C4-2B (cell line): ENCODE results near the gene MARF1.

Source experiments
- ZFX ChIP-seq: fragments of 450-650 bp; IDR thresholded peaks from 2 replicates; pipeline ENCODE4 v1.6.1; 2017
- TF ChIP-seq, protein P1 (sequence below): fragments of 450-650 bp; conservative IDR thresholded peaks from 2 replicates; pipeline ENCODE4 v1.5.1; 2017; ENCODE audit warnings: mild to moderate bottlenecking

DNA sequence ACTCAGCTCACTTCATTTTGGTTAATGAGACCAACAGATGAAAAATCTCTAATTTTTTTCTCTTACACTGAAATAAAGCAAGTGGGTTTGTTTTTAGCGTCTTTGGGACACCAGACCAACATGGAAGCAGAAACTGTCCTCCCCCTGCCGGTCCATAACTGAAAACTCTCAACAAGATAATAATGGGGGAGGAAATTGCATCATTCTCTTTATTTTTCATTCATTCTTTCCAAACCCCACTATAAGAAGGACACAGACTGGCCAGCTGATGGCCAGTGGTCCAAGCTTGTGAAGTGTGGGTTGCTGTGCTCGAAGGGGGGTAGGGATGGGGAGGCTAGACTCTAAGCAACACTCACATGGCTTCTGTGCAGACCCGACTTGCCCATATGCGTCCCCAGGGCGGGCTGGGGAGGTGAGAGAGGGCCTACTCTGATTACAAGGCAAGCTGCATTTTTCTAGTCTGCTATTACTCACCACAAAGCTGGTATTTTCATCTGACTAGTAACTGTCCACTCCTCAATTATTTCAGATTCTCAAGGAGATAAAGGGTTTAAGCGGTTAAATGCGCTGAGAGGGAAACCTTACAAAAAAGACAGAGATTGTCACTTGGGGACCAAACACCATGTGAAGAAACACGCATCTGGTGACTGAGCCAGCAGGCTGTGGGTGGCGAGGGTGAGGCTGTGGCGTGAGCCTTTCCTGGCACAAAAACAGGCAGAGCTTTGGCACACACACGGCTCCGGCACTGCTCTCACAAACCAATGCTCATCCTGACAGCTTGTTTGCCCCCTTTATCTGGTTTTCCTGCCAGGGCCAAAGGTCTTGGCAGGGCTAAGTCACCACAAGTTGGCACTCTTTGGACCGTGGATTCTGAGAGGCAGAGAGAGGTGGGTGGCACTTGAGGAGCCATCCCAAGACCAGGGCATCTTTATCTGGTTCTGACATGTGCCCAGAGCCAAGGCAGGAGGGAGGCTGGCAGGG is 38.2 kb downstream of the MARF1 start:
- TF ChIP-seq, protein P1, sequence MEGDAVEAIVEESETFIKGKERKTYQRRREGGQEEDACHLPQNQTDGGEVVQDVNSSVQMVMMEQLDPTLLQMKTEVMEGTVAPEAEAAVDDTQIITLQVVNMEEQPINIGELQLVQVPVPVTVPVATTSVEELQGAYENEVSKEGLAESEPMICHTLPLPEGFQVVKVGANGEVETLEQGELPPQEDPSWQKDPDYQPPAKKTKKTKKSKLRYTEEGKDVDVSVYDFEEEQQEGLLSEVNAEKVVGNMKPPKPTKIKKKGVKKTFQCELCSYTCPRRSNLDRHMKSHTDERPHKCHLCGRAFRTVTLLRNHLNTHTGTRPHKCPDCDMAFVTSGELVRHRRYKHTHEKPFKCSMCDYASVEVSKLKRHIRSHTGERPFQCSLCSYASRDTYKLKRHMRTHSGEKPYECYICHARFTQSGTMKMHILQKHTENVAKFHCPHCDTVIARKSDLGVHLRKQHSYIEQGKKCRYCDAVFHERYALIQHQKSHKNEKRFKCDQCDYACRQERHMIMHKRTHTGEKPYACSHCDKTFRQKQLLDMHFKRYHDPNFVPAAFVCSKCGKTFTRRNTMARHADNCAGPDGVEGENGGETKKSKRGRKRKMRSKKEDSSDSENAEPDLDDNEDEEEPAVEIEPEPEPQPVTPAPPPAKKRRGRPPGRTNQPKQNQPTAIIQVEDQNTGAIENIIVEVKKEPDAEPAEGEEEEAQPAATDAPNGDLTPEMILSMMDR = no peak
- TF ChIP-seq ZFX = no peak
